ENCODE measurements around the gene HDGFL1.

HDGFL1 gene

DNA sequence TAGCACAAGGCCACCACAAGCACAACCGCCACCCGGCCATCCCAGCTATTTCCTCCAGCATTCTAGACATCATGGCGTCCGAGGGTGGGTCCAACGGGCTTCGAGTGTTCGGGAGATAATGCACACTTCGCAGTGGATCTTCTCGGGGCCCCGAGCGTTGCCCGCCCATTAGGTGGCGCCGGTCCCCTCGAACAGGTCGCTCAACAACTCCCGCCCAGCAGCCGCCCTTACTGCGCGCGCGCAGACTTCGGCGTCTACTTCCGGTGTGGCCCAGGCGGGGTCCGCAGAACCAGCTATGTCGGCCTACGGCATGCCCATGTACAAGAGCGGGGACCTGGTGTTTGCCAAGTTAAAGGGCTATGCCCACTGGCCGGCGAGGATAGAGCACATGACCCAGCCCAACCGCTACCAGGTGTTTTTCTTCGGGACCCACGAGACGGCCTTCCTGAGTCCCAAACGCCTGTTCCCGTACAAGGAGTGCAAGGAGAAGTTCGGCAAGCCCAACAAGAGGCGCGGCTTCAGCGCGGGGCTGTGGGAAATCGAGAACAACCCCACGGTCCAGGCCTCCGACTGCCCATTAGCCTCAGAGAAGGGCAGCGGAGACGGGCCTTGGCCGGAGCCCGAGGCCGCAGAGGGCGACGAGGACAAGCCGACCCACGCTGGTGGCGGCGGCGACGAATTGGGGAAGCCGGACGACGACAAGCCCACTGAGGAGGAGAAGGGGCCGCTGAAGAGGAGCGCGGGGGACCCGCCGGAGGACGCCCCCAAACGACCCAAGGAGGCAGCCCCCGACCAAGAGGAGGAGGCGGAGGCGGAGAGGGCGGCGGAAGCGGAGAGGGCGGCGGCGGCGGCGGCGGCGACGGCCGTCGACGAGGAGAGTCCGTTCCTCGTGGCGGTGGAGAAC is at the start of gene HDGFL1:
HDGFL1 (plus strand) TSS at position 286 of the 904 bp plus-strand sequence; CDS start at position 296, 10 bp downstream.
- H3K27me3 ChIP-seq (ENCODE audit: low read depth, low read length): no peaks in the 10 kb centered on the region
- H3K27ac ChIP-seq (ENCODE audit: low read length): no peak within 1 kb of the TSS
- H3K36me3 ChIP-seq (ENCODE audit: control insufficient read depth in 1 of 2, insufficient read depth in 2 of 2, low read length in 2 of 2): no peaks in the 10 kb centered on the region
- H3K4me1 ChIP-seq (ENCODE audit: control insufficient read depth in 1 of 2, insufficient read depth in 2 of 2, low read length in 2 of 2): no peaks in the 10 kb centered on the region
- no peak within 1 kb of the TSS for H3K4me3 ChIP-seq (ENCODE audit: low read depth in 1 of 2, low read length in 2 of 2)
- no peaks in the 10 kb centered on the region for H3K9me3 ChIP-seq (ENCODE audit: control insufficient read depth in 1 of 2, low read length in 2 of 2)

DNA sequence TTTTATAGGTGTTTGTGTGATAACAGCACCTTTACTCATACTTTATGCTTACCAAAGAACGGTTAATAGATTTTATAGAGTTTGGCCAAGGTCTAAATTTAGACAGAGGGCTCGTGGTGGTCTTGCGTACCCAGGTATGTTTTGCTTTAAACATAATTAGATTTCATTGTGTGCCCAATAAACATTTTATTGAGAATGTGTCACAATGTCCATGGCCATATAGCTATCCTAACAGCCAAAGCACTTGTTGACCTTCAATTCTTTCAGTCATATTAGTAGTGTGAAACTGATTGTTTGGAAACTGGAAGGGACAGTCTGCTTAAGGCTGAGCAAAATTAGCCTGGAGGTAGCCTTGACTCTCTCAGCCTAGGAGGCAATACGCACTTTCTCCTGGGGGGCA is 48.3 kb upstream of the HDGFL1 start:
- Histone ChIP-seq H3K27me3 (ENCODE audit: low read depth, low read length) (no peaks in the 10 kb centered on the region), H3K27ac (ENCODE audit: low read length) (no peak overlapping the region), H3K4me1 (ENCODE audit: control insufficient read depth in 1 of 2, insufficient read depth in 2 of 2, low read length in 2 of 2) (no peaks in the 10 kb centered on the region), H3K9me3 (ENCODE audit: control insufficient read depth in 1 of 2, low read length in 2 of 2) (no peaks in the 10 kb centered on the region), H3K4me3 (ENCODE audit: low read depth in 1 of 2, low read length in 2 of 2) (no peak overlapping the region), H3K36me3 (ENCODE audit: control insufficient read depth in 1 of 2, insufficient read depth in 2 of 2, low read length in 2 of 2) (no peaks in the 10 kb centered on the region)

DNA sequence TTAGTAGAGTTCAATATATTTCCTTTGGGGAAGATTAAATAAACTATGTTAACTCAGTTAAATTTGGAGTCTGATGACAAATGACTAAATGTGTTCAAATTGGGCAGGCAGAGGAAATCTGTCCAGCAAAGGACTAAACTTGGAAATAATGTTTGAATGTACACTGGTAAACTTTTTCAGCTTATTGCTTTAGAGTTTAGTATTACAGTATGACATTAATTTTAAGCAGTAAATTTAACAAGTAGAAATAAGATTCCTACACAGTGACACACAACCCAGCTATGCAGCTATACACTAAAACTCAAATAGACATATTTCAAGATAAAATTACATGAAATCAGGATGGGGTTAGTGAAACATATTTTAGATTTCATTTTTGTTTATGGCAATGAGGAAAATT is 42.6 kb upstream of the HDGFL1 start:
- Histone ChIP-seq H3K27me3 (ENCODE audit: low read depth, low read length) (no peaks in the 10 kb centered on the region), H3K4me1 (ENCODE audit: control insufficient read depth in 1 of 2, insufficient read depth in 2 of 2, low read length in 2 of 2) (no peaks in the 10 kb centered on the region), H3K4me3 (ENCODE audit: low read depth in 1 of 2, low read length in 2 of 2) (no peak overlapping the region), H3K9me3 (ENCODE audit: control insufficient read depth in 1 of 2, low read length in 2 of 2) (no peaks in the 10 kb centered on the region), H3K27ac (ENCODE audit: low read length) (no peak overlapping the region), H3K36me3 (ENCODE audit: control insufficient read depth in 1 of 2, insufficient read depth in 2 of 2, low read length in 2 of 2) (no peaks in the 10 kb centered on the region)

DNA sequence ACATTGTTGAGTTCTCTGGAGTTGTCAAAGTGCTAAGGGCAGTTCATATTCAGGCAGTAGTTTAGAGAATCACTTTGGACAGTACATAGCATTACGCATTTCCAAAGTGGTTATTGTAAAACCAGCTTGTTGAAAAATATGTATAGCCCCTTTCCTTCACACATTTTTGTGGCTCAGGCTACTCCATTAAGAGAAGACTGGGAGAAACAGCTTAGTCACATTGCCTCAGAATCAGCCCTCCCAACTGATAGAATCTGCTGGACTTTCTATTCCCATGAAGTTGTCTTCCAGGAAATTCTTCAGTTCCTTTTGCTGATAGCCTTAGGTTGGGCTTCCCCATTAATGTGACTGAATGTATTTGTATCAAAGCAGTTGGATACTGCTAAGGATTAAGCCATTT is 39.5 kb upstream of the HDGFL1 start:
- no peak overlapping the region for H3K27ac ChIP-seq (ENCODE audit: low read length)

DNA sequence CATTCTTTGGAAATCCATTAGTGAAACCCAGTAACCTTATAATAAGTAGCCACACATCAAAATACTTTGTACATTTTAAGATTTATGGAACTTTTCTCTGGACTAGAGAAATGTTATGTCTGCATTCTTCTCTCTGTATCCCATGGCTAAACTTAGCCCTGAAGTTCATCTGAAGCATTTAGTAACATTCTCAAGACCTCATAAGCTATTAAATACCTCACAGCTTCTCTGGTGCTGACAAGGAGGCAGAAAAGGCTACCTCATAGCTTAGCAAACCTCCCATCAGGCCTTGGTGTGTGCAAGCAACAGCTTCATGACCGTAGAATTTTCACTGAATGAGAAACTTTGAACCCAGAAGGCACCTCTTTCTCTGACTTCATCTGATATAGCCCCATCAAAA is 38.9 kb upstream of the HDGFL1 start:
- H3K4me3 ChIP-seq (ENCODE audit: low read depth in 1 of 2, low read length in 2 of 2): no peak overlapping the region
- H3K36me3 ChIP-seq (ENCODE audit: control insufficient read depth in 1 of 2, insufficient read depth in 2 of 2, low read length in 2 of 2): no peaks in the 10 kb centered on the region
- H3K4me1 ChIP-seq (ENCODE audit: control insufficient read depth in 1 of 2, insufficient read depth in 2 of 2, low read length in 2 of 2): no peaks in the 10 kb centered on the region
- no peaks in the 10 kb centered on the region for H3K27me3 ChIP-seq (ENCODE audit: low read depth, low read length)
- H3K9me3 ChIP-seq (ENCODE audit: control insufficient read depth in 1 of 2, low read length in 2 of 2): no peaks in the 10 kb centered on the region
- H3K27ac ChIP-seq (ENCODE audit: low read length): no peak overlapping the region

More for the DNA sequence above, 39.5 kb upstream of the HDGFL1 start:
- Histone ChIP-seq H3K9me3 (ENCODE audit: control insufficient read depth in 1 of 2, low read length in 2 of 2) (no peaks in the 10 kb centered on the region), H3K27me3 (ENCODE audit: low read depth, low read length) (no peaks in the 10 kb centered on the region), H3K4me3 (ENCODE audit: low read depth in 1 of 2, low read length in 2 of 2) (no peak overlapping the region), H3K4me1 (ENCODE audit: control insufficient read depth in 1 of 2, insufficient read depth in 2 of 2, low read length in 2 of 2) (no peaks in the 10 kb centered on the region), H3K36me3 (ENCODE audit: control insufficient read depth in 1 of 2, insufficient read depth in 2 of 2, low read length in 2 of 2) (no peaks in the 10 kb centered on the region)

GRCh38 chr6:22536122-22536521 is 33.2 kb upstream of the HDGFL1 start:
- no peaks in the 10 kb centered on the region for H3K9me3 ChIP-seq (ENCODE audit: control insufficient read depth in 1 of 2, low read length in 2 of 2)
- H3K27ac ChIP-seq (ENCODE audit: low read length): no peak overlapping the region
- H3K36me3 ChIP-seq (ENCODE audit: control insufficient read depth in 1 of 2, insufficient read depth in 2 of 2, low read length in 2 of 2): no peaks in the 10 kb centered on the region
- no peaks in the 10 kb centered on the region for H3K4me1 ChIP-seq (ENCODE audit: control insufficient read depth in 1 of 2, insufficient read depth in 2 of 2, low read length in 2 of 2)
- H3K27me3 ChIP-seq (ENCODE audit: low read depth, low read length): no peaks in the 10 kb centered on the region
- H3K4me3 ChIP-seq (ENCODE audit: low read depth in 1 of 2, low read length in 2 of 2): no peak overlapping the region

DNA sequence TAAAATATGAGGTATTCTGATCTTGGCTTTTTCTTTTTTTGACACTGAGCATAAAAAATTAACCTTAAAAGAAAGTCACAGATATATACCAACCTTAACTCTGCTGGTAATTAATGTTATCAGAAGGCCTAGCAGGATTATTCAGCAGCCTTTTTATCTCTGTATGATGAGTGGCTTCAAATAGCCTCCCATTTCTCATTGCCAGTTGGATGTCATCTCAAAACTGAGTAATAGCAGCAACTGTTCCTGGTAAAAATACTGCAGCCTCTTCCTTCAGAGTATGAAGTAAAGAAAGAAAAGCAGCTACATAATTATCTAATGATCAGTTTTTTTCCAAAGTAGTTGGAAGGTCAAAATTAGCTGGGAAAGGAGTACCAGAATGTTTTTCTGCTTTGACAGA is 24.9 kb upstream of the HDGFL1 start:
- Histone ChIP-seq H3K27me3 (ENCODE audit: low read depth, low read length) (no peaks in the 10 kb centered on the region), H3K4me3 (ENCODE audit: low read depth in 1 of 2, low read length in 2 of 2) (no peak overlapping the region), H3K36me3 (ENCODE audit: control insufficient read depth in 1 of 2, insufficient read depth in 2 of 2, low read length in 2 of 2) (no peaks in the 10 kb centered on the region), H3K9me3 (ENCODE audit: control insufficient read depth in 1 of 2, low read length in 2 of 2) (no peaks in the 10 kb centered on the region), H3K27ac (ENCODE audit: low read length) (no peak overlapping the region), H3K4me1 (ENCODE audit: control insufficient read depth in 1 of 2, insufficient read depth in 2 of 2, low read length in 2 of 2) (peaks cover 0 to 4% of the 10 kb centered on the region in 2 donors)

DNA sequence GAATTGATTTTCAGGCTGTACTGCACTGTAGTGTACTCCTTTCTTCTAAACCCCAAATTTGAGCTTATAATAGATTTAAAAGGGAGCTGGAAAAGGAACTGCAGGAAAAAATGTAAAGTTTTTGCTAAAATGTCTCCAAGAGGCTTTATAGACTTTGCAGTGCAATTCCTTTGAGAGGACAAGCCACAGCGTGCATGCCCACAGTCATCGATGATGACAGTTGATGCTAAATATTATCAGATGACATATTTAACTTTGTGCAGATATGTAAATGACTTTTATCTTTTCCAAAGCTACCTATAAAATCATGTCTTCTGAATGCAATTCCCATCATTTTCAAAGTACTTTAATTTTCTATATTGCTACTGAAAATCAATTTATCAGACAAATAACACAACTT is 24.3 kb upstream of the HDGFL1 start:
- no peak overlapping the region for H3K27ac ChIP-seq (ENCODE audit: low read length)
- H3K9me3 ChIP-seq (ENCODE audit: control insufficient read depth in 1 of 2, low read length in 2 of 2): no peaks in the 10 kb centered on the region
- H3K4me1 ChIP-seq (ENCODE audit: control insufficient read depth in 1 of 2, insufficient read depth in 2 of 2, low read length in 2 of 2): peaks cover 0 to 4% of the 10 kb centered on the region in 2 donors
- no peaks in the 10 kb centered on the region for H3K36me3 ChIP-seq (ENCODE audit: control insufficient read depth in 1 of 2, insufficient read depth in 2 of 2, low read length in 2 of 2)
- no peaks in the 10 kb centered on the region for H3K27me3 ChIP-seq (ENCODE audit: low read depth, low read length)
- no peak overlapping the region for H3K4me3 ChIP-seq (ENCODE audit: low read depth in 1 of 2, low read length in 2 of 2)

DNA sequence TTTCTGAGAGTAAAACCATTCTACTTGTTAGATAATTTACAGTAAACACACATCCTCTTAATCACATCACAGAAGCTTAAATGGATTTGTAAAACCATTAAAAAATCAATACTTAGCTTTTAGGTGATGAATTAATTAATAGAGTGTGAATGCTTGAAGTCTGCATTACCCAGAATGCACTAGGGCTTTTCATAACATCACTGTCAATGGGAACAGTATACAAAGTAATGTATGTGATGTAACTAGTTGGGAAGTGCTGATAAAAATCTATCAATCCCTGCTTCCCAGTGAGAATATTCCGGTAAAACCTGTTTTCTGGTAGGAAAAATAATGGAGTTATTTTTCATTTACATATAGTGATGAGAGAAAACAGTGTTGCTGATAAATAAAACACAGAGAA is 23.1 kb upstream of the HDGFL1 start:
- no peaks in the 10 kb centered on the region for H3K27me3 ChIP-seq (ENCODE audit: low read depth, low read length)
- no peaks in the 10 kb centered on the region for H3K36me3 ChIP-seq (ENCODE audit: control insufficient read depth in 1 of 2, insufficient read depth in 2 of 2, low read length in 2 of 2)
- no peak overlapping the region for H3K27ac ChIP-seq (ENCODE audit: low read length)
- no peaks in the 10 kb centered on the region for H3K9me3 ChIP-seq (ENCODE audit: control insufficient read depth in 1 of 2, low read length in 2 of 2)
- H3K4me3 ChIP-seq (ENCODE audit: low read depth in 1 of 2, low read length in 2 of 2): no peak overlapping the region
- peaks cover 0 to 4% of the 10 kb centered on the region in 2 donors for H3K4me1 ChIP-seq (ENCODE audit: control insufficient read depth in 1 of 2, insufficient read depth in 2 of 2, low read length in 2 of 2)

- Histone ChIP-seq H3K36me3 (ENCODE audit: control insufficient read depth in 1 of 2, insufficient read depth in 2 of 2, low read length in 2 of 2) (no peaks in the 10 kb centered on the region), H3K27me3 (ENCODE audit: low read depth, low read length) (no peaks in the 10 kb centered on the region), H3K4me1 (ENCODE audit: control insufficient read depth in 1 of 2, insufficient read depth in 2 of 2, low read length in 2 of 2) (peaks cover 0 to under 1% of the 10 kb centered on the region in 2 donors), H3K9me3 (ENCODE audit: control insufficient read depth in 1 of 2, low read length in 2 of 2) (no peaks in the 10 kb centered on the region), H3K4me3 (ENCODE audit: low read depth in 1 of 2, low read length in 2 of 2) (no peak overlapping the region), H3K27ac (ENCODE audit: low read length) (no peak overlapping the region)
Measured at GRCh38 chr6:22550971-22551670, 18.2 kb upstream of the HDGFL1 start.

- H3K36me3 ChIP-seq (ENCODE audit: control insufficient read depth in 1 of 2, insufficient read depth in 2 of 2, low read length in 2 of 2): no peaks in the 10 kb centered on the region
- no peak overlapping the region for H3K4me3 ChIP-seq (ENCODE audit: low read depth in 1 of 2, low read length in 2 of 2)
- H3K9me3 ChIP-seq (ENCODE audit: control insufficient read depth in 1 of 2, low read length in 2 of 2): no peaks in the 10 kb centered on the region
- H3K4me1 ChIP-seq (ENCODE audit: control insufficient read depth in 1 of 2, insufficient read depth in 2 of 2, low read length in 2 of 2): peaks cover 0 to 6% of the 10 kb centered on the region in 2 donors
- H3K27me3 ChIP-seq (ENCODE audit: low read depth, low read length): no peaks in the 10 kb centered on the region
- no peak overlapping the region for H3K27ac ChIP-seq (ENCODE audit: low read length)
Measured at GRCh38 chr6:22556266-22556665, 13.1 kb upstream of the HDGFL1 start.

Measured in muscle layer of duodenum (tissue), 2 donors.